Panc1 (cell line): ENCODE results near the gene TRNP1. TPM values are rescaled to one million over a fixed set of nuclear protein-coding genes. Genes with fewer than 3 reads are reported as not detected.

Experiments used
- ATAC-seq: fragments of 200-7000 bp; cut with Tn5 transposase; 2 replicates; pipeline ENCODE4 v1.9.1; 2020; ENCODE audit warnings: mild to moderate bottlenecking, moderate library complexity
- BruUV-seq: library from RNA; stranded (reverse); fragments of 400-500 nt; replicated peaks from 2 replicates; lab custom pipeline; 2021; lab: Mats Ljungman, UMichigan
- CTCF ChIA-PET: fragments of 300-600 bp; sonication (Branson Sonifier 250); formaldehyde crosslinking; loops from one replicate; lab custom pipeline; 2022; ENCODE audit warnings: antibody characterized with exemption; lab: Charles Lee
- POLR2A ChIA-PET: fragments of 300-600 bp; sonication (Branson Sonifier 250); formaldehyde crosslinking; loops from one replicate; lab custom pipeline; 2022; ENCODE audit warnings: antibody characterized with exemption; lab: Charles Lee
- DNase-seq: peaks from one replicate; pipeline ENCODE4 v3.0.0-alpha.2; 2010; ENCODE audit warnings: low read depth, low spot score
- H3K27ac ChIP-seq: 2 replicates; pipeline ENCODE4 v1.5.1; 2011; ENCODE audit warnings: mild to moderate bottlenecking, low read length, inconsistent platforms
- H3K27me3 ChIP-seq: fragments of 200-500 bp; sonication (Bioruptor generic); 2 replicates; pipeline ENCODE4 v1.6.0; 2014; ENCODE audit warnings: low read length, inconsistent platforms; ENCODE audit not compliant: control insufficient read depth, insufficient read depth
- H3K36me3 ChIP-seq: fragments of 200-500 bp; sonication (Bioruptor generic); 2 replicates; pipeline ENCODE4 v1.5.1; 2014; ENCODE audit warnings: inconsistent platforms, mild to moderate bottlenecking, low read length, moderate library complexity; ENCODE audit not compliant: control insufficient read depth, insufficient read depth
- H3K4me1 ChIP-seq: 2 replicates; pipeline ENCODE4 v1.5.1; 2011; ENCODE audit warnings: inconsistent platforms, mild to moderate bottlenecking, low read length, moderate library complexity; ENCODE audit not compliant: control insufficient read depth, insufficient read depth
- H3K4me3 ChIP-seq, 2 experiments: 2 replicates each; pipeline ENCODE4 v1.5.1; 2011 to 2012; ENCODE audit warnings: low read depth in 2 of 2, low read length in 2 of 2, mild to moderate bottlenecking in 2 of 2, inconsistent platforms in 1 of 2, moderate library complexity in 1 of 2
- H3K9me3 ChIP-seq: fragments of 200-500 bp; sonication (Bioruptor generic); 2 replicates; pipeline ENCODE4 v1.5.1; 2014; ENCODE audit warnings: low read depth, mild to moderate bottlenecking, inconsistent platforms, low read length, moderate library complexity; ENCODE audit not compliant: control insufficient read depth, insufficient read depth
- REST ChIP-seq, 2 experiments: IDR thresholded peaks; 2 replicates each; pipeline ENCODE4 v1.6.1; 2011 to 2012; ENCODE audit warnings: low read depth in 2 of 2, control low read depth in 1 of 2, low read length in 1 of 2, mild to moderate bottlenecking in 1 of 2, moderate library complexity in 1 of 2; ENCODE audit not compliant: insufficient read depth in 1 of 2
- SIN3A ChIP-seq: IDR thresholded peaks from 2 replicates; pipeline ENCODE4 v1.6.1; 2012; ENCODE audit warnings: low read depth, mild to moderate bottlenecking, low read length, moderate library complexity, borderline replicate concordance; ENCODE audit not compliant: insufficient read depth
- TCF7L2 ChIP-seq: IDR thresholded peaks from 2 replicates; pipeline ENCODE4 v1.6.1; 2011; ENCODE audit warnings: mild to moderate bottlenecking, low read depth, low read length, inconsistent platforms
- in situ Hi-C: cut with HindIII; loops from 2 replicates; pipeline ENCODE4 v1.10.0; 2016; ENCODE audit warnings: low sequenced_read_pairs, low pct_unique_long_range_greater_than_20kb
- intact Hi-C: fragments of 100-400 bp; cut with micrococcal nuclease; formaldehyde crosslinking; loops from one replicate; pipeline ENCODE4 v1.10.0; 2022; ENCODE audit not compliant: unreplicated experiment
- total RNA-seq: library from RNA; stranded (reverse); gene quantifications from one replicate; pipeline ENCODE4 v1.2.1, GENCODE V29; 2021; ENCODE audit not compliant: unreplicated experiment
- TF ChIP-seq, protein P1 (sequence below): fragments of 450-650 bp; IDR thresholded peaks from 2 replicates; pipeline ENCODE4 v1.5.1; 2017; ENCODE audit warnings: mild to moderate bottlenecking

Gene TRNP1
- total RNA-seq, 1 experiment from 2014 or later, result 81.2 TPM

DNA sequence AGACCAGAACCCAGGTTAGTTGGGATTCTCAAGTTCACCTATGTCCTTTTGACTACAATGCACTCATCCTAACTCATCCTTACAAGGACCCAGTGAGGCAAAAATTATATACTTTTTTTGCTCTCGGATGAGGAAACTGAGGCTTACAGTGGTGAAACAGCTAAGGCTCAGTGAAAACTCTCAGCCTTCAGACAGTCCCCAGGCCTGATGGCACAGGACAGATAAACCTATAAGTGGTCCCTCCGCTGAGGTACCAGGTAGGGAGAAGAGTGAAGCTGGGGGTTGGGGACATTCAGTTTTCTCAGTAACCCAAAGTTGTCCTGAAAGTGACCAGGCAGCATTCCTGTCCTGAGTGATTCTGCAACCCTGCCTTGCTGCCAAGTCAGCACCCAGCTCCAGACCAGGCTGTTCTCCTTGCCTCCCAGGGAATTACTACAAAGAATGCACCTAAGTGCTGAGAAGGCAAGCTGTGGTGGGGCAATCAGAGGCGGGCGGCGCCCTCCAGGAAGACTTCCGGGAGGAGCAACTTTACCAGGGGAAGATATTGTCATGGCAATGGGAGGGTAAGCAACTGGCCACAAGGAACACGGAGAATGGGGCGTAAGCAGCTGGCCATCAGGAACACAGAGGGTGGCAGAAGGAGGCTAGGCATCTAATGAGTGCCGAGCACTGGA is 14.6 kb downstream of the TRNP1 start:
- CTCF ChIA-PET, result no interaction called here
- no peak for DNase-seq
- no TSS peak for BruUV-seq
- no peak for ATAC-seq
- TF ChIP-seq REST (IDR thresholded peaks at IDR 0.05; ENCODE audit: insufficient read depth in 1 of 2, low read depth in 2 of 2, low read length in 1 of 2) (no peak), SIN3A (no peak)
- Histone ChIP-seq H3K27me3 (no peaks in the 10 kb centered on the region), H3K4me1 (peaks cover 64% of the 10 kb centered on the region), H3K27ac (peak overlapping the region; percentile 20; the same call in 1 of the 2 replicates), H3K9me3 (no peaks in the 10 kb centered on the region), H3K36me3 (no peaks in the 10 kb centered on the region), H3K4me3 (no peak overlapping the region)
- intact Hi-C loops, result no loop called here
- POLR2A ChIA-PET, result no interaction called here
- in situ Hi-C loops, result no loop called here

DNA sequence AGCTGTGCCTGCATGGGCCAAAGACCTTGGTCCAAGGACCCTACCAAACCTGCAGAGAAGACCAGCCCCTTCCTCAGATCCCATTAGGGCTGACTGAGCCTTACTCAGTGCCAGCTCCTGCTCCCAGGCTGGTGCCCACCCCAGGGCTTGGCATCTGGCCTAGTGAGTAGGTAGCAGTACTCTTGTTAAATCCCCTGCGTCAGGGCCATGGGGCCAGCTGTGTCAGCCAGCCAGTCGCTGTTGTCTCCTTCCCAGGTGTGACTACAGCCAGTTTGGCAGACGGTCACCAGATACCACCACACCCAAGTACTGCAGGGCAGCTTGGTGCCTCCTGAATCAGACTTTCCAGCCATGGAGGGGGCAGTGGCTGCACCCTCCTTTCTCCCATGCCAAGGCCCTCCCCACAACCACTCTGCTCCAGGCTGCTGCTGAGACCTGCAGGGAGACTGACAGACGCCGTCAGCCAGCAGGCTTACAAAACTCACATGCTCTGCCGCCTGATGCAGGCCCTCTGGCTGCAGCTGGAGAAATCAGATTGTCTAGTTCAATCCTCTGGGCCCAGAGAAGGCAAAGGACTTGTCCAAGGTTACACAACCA is 16.2 kb downstream of the TRNP1 start:
- in situ Hi-C loops (no loop called here), intact Hi-C loops (no loop called here)
- POLR2A ChIA-PET, result no interaction called here
- Histone ChIP-seq H3K4me1 (peaks cover 54% of the 10 kb centered on the region), H3K9me3 (no peaks in the 10 kb centered on the region), H3K36me3 (no peaks in the 10 kb centered on the region), H3K4me3 (peak overlapping the region in 1 of 2 experiments; percentile 25; a peak in 1 of 4 replicates), H3K27me3 (no peaks in the 10 kb centered on the region), H3K27ac (peak overlapping the region; percentile 66)
- DNase-seq (no peak), ATAC-seq (peak; percentile 9)
- CTCF ChIA-PET, result no interaction called here
- BruUV-seq, result no TSS peak
- TF ChIP-seq, protein P1, sequence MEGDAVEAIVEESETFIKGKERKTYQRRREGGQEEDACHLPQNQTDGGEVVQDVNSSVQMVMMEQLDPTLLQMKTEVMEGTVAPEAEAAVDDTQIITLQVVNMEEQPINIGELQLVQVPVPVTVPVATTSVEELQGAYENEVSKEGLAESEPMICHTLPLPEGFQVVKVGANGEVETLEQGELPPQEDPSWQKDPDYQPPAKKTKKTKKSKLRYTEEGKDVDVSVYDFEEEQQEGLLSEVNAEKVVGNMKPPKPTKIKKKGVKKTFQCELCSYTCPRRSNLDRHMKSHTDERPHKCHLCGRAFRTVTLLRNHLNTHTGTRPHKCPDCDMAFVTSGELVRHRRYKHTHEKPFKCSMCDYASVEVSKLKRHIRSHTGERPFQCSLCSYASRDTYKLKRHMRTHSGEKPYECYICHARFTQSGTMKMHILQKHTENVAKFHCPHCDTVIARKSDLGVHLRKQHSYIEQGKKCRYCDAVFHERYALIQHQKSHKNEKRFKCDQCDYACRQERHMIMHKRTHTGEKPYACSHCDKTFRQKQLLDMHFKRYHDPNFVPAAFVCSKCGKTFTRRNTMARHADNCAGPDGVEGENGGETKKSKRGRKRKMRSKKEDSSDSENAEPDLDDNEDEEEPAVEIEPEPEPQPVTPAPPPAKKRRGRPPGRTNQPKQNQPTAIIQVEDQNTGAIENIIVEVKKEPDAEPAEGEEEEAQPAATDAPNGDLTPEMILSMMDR, result no peak
- 0 out of 2 replicates have a peak, but pooled peaks have one; percentile 12 for TF ChIP-seq TCF7L2
